ENCODE measurements around the gene AHNAK. TPM values are rescaled to one million over a fixed set of nuclear protein-coding genes. Genes with fewer than 3 reads are reported as not detected.
"Not testable (repeated sequence)": the region's sequence is repeated elsewhere in the genome, so short reads cannot be mapped to it uniquely, and the experiment has no call there.

The AHNAK gene
- total and polyA plus RNA-seq, 9 donors, result 203 to 411 (median 316) TPM

- Histone ChIP-seq H3K27me3 (ENCODE audit: control insufficient read depth, insufficient read depth, low read length) (no peaks in the 10 kb centered on the region), H3K4me1 (ENCODE audit: control insufficient read depth, insufficient read depth, low read length) (peaks cover 26% of the 10 kb centered on the region), H3K36me3 (ENCODE audit: control insufficient read depth, insufficient read depth, low read length) (peaks cover 57% of the 10 kb centered on the region), H3K9me3 (replicated peaks; ENCODE audit: control insufficient read depth, low read depth, low read length) (no peaks in the 10 kb centered on the region), H3K4me3 (ENCODE audit: low read length) (peak within 1 kb of the TSS; percentile 91), H3K27ac (ENCODE audit: low read length) (peak within 1 kb of the TSS; percentile 98)
- peak; percentile 100 for DNase-seq
- 0% methylated on average over 38 of the region's 46 CpGs for WGBS (ENCODE audit: insufficient coverage)
These were observed 27.2 kb upstream of the AHNAK start, which contains the start of gene EEF1G for GRCh38 chr11:62573592-62574362. EEF1G (minus strand) TSS chr11:62573891; CDS start chr11:62573842, 49 bp downstream.

- WGBS (ENCODE audit: insufficient coverage), result 0% methylated on average over 33 of the region's 33 CpGs
- Histone ChIP-seq H3K4me3 (ENCODE audit: low read length) (peak overlapping the region; percentile 91), H3K36me3 (ENCODE audit: control insufficient read depth, insufficient read depth, low read length) (peaks cover 56% of the 10 kb centered on the region), H3K27me3 (ENCODE audit: control insufficient read depth, insufficient read depth, low read length) (no peaks in the 10 kb centered on the region), H3K27ac (ENCODE audit: low read length) (peak overlapping the region; percentile 92), H3K4me1 (ENCODE audit: control insufficient read depth, insufficient read depth, low read length) (peaks cover 26% of the 10 kb centered on the region), H3K9me3 (replicated peaks; ENCODE audit: control insufficient read depth, low read depth, low read length) (no peaks in the 10 kb centered on the region)
- no peak for DNase-seq
These were observed 26.5 kb upstream of the AHNAK start for GRCh38 chr11:62573006-62573591.

GRCh38 chr11:62572431-62572830 lies 25.8 kb upstream of the AHNAK start:
- Histone ChIP-seq H3K36me3 (ENCODE audit: control insufficient read depth, insufficient read depth, low read length) (peaks cover 57% of the 10 kb centered on the region), H3K9me3 (replicated peaks; ENCODE audit: control insufficient read depth, low read depth, low read length) (no peaks in the 10 kb centered on the region), H3K27me3 (ENCODE audit: control insufficient read depth, insufficient read depth, low read length) (no peaks in the 10 kb centered on the region), H3K4me1 (ENCODE audit: control insufficient read depth, insufficient read depth, low read length) (peaks cover 26% of the 10 kb centered on the region), H3K27ac (ENCODE audit: low read length) (peak overlapping the region; percentile 92), H3K4me3 (ENCODE audit: low read length) (peak overlapping the region; percentile 91)
- no peak for DNase-seq
- WGBS (ENCODE audit: insufficient coverage), result 75% methylated on average over 7 of the region's 12 CpGs

GRCh38 chr11:62571493-62571892 lies 24.9 kb upstream of the AHNAK start:
- not testable (repeated sequence) for H3K27ac ChIP-seq (ENCODE audit: low read length); H3K27me3 ChIP-seq (ENCODE audit: control insufficient read depth, insufficient read depth, low read length); H3K9me3 ChIP-seq (replicated peaks; ENCODE audit: control insufficient read depth, low read depth, low read length); DNase-seq; H3K4me3 ChIP-seq (ENCODE audit: low read length)
- WGBS (ENCODE audit: insufficient coverage), result 96% methylated on average over 3 of the region's 5 CpGs
- H3K4me1 ChIP-seq (ENCODE audit: control insufficient read depth, insufficient read depth, low read length), result peaks cover 26% of the 10 kb centered on the region
- H3K36me3 ChIP-seq (ENCODE audit: control insufficient read depth, insufficient read depth, low read length), result peaks cover 57% of the 10 kb centered on the region

GRCh38 chr11:62570903-62571302 lies 24.3 kb upstream of the AHNAK start:
- DNase-seq; H3K27me3 ChIP-seq (ENCODE audit: control insufficient read depth, insufficient read depth, low read length); H3K9me3 ChIP-seq (replicated peaks; ENCODE audit: control insufficient read depth, low read depth, low read length); H3K4me3 ChIP-seq (ENCODE audit: low read length); H3K27ac ChIP-seq (ENCODE audit: low read length): not testable (repeated sequence)
- peaks cover 57% of the 10 kb centered on the region for H3K36me3 ChIP-seq (ENCODE audit: control insufficient read depth, insufficient read depth, low read length)
- WGBS (ENCODE audit: insufficient coverage), result 94% methylated on average over 2 of the region's 5 CpGs
- H3K4me1 ChIP-seq (ENCODE audit: control insufficient read depth, insufficient read depth, low read length), result peaks cover 20% of the 10 kb centered on the region

- peaks cover 64% of the 10 kb centered on the region for H3K36me3 ChIP-seq (ENCODE audit: control insufficient read depth, insufficient read depth, low read length)
- H3K27ac ChIP-seq (ENCODE audit: low read length), result no peak overlapping the region
- H3K27me3 ChIP-seq (ENCODE audit: control insufficient read depth, insufficient read depth, low read length), result no peaks in the 10 kb centered on the region
- WGBS (ENCODE audit: insufficient coverage), result no CpG with 5 or more reads among the region's 1 CpG
- DNase-seq, result no peak
- no peaks in the 10 kb centered on the region for H3K9me3 ChIP-seq (replicated peaks; ENCODE audit: control insufficient read depth, low read depth, low read length)
- no peak overlapping the region for H3K4me3 ChIP-seq (ENCODE audit: low read length)
- peaks cover 7% of the 10 kb centered on the region for H3K4me1 ChIP-seq (ENCODE audit: control insufficient read depth, insufficient read depth, low read length)
These were observed 23.0 kb upstream of the AHNAK start for GRCh38 chr11:62569611-62570010.

- H3K4me1 ChIP-seq (ENCODE audit: control insufficient read depth, insufficient read depth, low read length), result peaks cover 2% of the 10 kb centered on the region
- H3K36me3 ChIP-seq (ENCODE audit: control insufficient read depth, insufficient read depth, low read length), result peaks cover 80% of the 10 kb centered on the region
- no peak overlapping the region for H3K27ac ChIP-seq (ENCODE audit: low read length)
- no peak overlapping the region for H3K4me3 ChIP-seq (ENCODE audit: low read length)
- no peaks in the 10 kb centered on the region for H3K27me3 ChIP-seq (ENCODE audit: control insufficient read depth, insufficient read depth, low read length)
- no peak for DNase-seq
- 100% methylated on average over 1 of the region's 8 CpGs for whole genome bisulfite sequencing (ENCODE audit: insufficient coverage)
- no peaks in the 10 kb centered on the region for H3K9me3 ChIP-seq (replicated peaks; ENCODE audit: control insufficient read depth, low read depth, low read length)
These were observed 20.5 kb upstream of the AHNAK start for GRCh38 chr11:62567018-62567633.

- Histone ChIP-seq H3K27ac (ENCODE audit: low read length) (no peak overlapping the region), H3K9me3 (replicated peaks; ENCODE audit: control insufficient read depth, low read depth, low read length) (no peaks in the 10 kb centered on the region), H3K36me3 (ENCODE audit: control insufficient read depth, insufficient read depth, low read length) (peaks cover 79% of the 10 kb centered on the region), H3K4me1 (ENCODE audit: control insufficient read depth, insufficient read depth, low read length) (peaks cover 2% of the 10 kb centered on the region), H3K4me3 (ENCODE audit: low read length) (no peak overlapping the region), H3K27me3 (ENCODE audit: control insufficient read depth, insufficient read depth, low read length) (no peaks in the 10 kb centered on the region)
- no peak for DNase-seq
- 100% methylated on average over 4 of the region's 8 CpGs for WGBS (ENCODE audit: insufficient coverage)
These were observed 19.6 kb upstream of the AHNAK start for GRCh38 chr11:62566247-62566646.

- peaks cover 9% of the 10 kb centered on the region for H3K4me1 ChIP-seq (ENCODE audit: control insufficient read depth, insufficient read depth, low read length)
- H3K27ac ChIP-seq (ENCODE audit: low read length), result no peak overlapping the region
- no peaks in the 10 kb centered on the region for H3K27me3 ChIP-seq (ENCODE audit: control insufficient read depth, insufficient read depth, low read length)
These were observed 18.6 kb upstream of the AHNAK start for GRCh38 chr11:62565100-62565802.

More at GRCh38 chr11:62565100-62565802, 18.6 kb upstream of the AHNAK start:
- H3K4me3 ChIP-seq (ENCODE audit: low read length), result no peak overlapping the region
- 72% methylated on average over 2 of the region's 5 CpGs for WGBS (ENCODE audit: insufficient coverage)
- no peak for DNase-seq
- no peaks in the 10 kb centered on the region for H3K9me3 ChIP-seq (replicated peaks; ENCODE audit: control insufficient read depth, low read depth, low read length)
- peaks cover 75% of the 10 kb centered on the region for H3K36me3 ChIP-seq (ENCODE audit: control insufficient read depth, insufficient read depth, low read length)
